Measurements from ENCODE around the gene TSTD2.

Gene TSTD2

GRCh38 chr9:97555164-97555563 is 78.0 kb downstream of the TSTD2 start:
- no peak for TF ChIP-seq CTCF (conservative IDR thresholded peaks at IDR 0.05; ENCODE audit: low read depth, low read length)
- DNase-seq (ENCODE audit: low read depth), result peak; percentile 88
- H3K4me3 ChIP-seq (ENCODE audit: low read length), result no peak overlapping the region

GRCh38 chr9:97554566-97555075 is 78.5 kb downstream of the TSTD2 start:
- H3K4me3 ChIP-seq (ENCODE audit: low read length), result no peak overlapping the region
- no peak for DNase-seq (ENCODE audit: low read depth)
- TF ChIP-seq CTCF (conservative IDR thresholded peaks at IDR 0.05; ENCODE audit: low read depth, low read length), result no peak

GRCh38 chr9:97553841-97554240 is 79.3 kb downstream of the TSTD2 start:
- no peak for DNase-seq (ENCODE audit: low read depth)
- H3K4me3 ChIP-seq (ENCODE audit: low read length), result no peak overlapping the region
- no peak for TF ChIP-seq CTCF (conservative IDR thresholded peaks at IDR 0.05; ENCODE audit: low read depth, low read length)

GRCh38 chr9:97553141-97553540 is 80.0 kb downstream of the TSTD2 start:
- no peak for TF ChIP-seq CTCF (conservative IDR thresholded peaks at IDR 0.05; ENCODE audit: low read depth, low read length)
- H3K4me3 ChIP-seq (ENCODE audit: low read length), result no peak overlapping the region
- DNase-seq (ENCODE audit: low read depth), result no peak

DNA sequence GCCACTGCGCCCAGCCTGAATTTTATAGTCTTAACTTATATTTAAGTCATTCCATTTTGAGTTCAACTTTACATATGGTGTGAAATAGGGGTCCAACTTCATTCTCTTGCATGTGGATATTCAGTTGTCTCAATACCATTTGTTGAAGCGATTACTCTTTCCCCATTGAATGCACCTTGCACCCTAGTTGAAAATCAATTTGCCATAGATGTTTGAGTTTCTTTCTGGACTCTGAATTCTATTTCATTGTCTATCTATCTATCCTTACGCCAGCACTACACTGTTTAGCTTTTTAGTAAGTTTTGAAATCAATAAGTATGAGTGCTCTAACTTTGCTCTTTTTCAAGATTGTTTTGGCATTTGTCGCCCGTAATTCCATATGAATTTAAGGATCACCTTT is 81.9 kb downstream of the TSTD2 start:
- no peak for TF ChIP-seq CTCF (conservative IDR thresholded peaks at IDR 0.05; ENCODE audit: low read depth, low read length)
- no peak overlapping the region for H3K4me3 ChIP-seq (ENCODE audit: low read length)
- DNase-seq (ENCODE audit: low read depth), result no peak

DNA sequence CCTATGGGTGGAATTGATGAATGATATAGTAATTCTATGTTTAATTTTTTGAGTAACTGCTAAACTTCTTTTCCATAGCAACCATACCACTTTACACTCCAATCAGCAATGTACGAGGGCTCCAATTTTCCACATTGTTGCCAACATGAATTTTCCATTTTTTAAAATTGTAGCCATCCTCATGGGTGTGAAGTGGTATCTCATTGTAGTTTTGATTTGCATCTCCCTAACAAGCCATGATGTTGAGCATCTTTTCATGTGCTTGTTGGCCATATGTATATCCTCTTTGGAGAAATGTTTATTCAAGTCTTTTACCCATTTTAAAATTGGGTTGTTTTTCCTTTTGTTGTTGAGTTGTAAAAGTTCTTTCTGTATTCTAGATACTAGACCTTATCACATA is 82.8 kb downstream of the TSTD2 start:
- DNase-seq (ENCODE audit: low read depth), result no peak
- TF ChIP-seq CTCF (conservative IDR thresholded peaks at IDR 0.05; ENCODE audit: low read depth, low read length), result no peak
- H3K4me3 ChIP-seq (ENCODE audit: low read length), result no peak overlapping the region
